Measurements from ENCODE around the gene PPP1R12A. TPM values are rescaled to one million over a fixed set of nuclear protein-coding genes. Genes with fewer than 3 reads are reported as not detected.
A peak's percentile ranks its signal among the peaks of the same experiment; 100 is the strongest.

PPP1R12A gene
- total RNA-seq, 4 donors from 2014 or later = 181 to 286 (median 243) TPM

GRCh38 chr12:79895804-79896203 is 39.1 kb downstream of the PPP1R12A start:
- H3K27ac ChIP-seq = peak overlapping the region in 1 of 2 donors; percentile 36
- H3K36me3 ChIP-seq = no peaks in the 10 kb centered on the region
- no peaks in the 10 kb centered on the region for H3K27me3 ChIP-seq
- intact Hi-C loops (cut with DNase I; ENCODE audit: low total_unique reads) = no loop called here
- no peak overlapping the region for H3K4me3 ChIP-seq
- TF ChIP-seq POLR2A (IDR thresholded peaks at IDR 0.05) = no peak
- TF ChIP-seq, protein P1, sequence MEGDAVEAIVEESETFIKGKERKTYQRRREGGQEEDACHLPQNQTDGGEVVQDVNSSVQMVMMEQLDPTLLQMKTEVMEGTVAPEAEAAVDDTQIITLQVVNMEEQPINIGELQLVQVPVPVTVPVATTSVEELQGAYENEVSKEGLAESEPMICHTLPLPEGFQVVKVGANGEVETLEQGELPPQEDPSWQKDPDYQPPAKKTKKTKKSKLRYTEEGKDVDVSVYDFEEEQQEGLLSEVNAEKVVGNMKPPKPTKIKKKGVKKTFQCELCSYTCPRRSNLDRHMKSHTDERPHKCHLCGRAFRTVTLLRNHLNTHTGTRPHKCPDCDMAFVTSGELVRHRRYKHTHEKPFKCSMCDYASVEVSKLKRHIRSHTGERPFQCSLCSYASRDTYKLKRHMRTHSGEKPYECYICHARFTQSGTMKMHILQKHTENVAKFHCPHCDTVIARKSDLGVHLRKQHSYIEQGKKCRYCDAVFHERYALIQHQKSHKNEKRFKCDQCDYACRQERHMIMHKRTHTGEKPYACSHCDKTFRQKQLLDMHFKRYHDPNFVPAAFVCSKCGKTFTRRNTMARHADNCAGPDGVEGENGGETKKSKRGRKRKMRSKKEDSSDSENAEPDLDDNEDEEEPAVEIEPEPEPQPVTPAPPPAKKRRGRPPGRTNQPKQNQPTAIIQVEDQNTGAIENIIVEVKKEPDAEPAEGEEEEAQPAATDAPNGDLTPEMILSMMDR (IDR thresholded peaks at IDR 0.05) = no peak
- DNase-seq = no peak
- H3K9me3 ChIP-seq = no peaks in the 10 kb centered on the region
- H3K4me1 ChIP-seq = no peaks in the 10 kb centered on the region

DNA sequence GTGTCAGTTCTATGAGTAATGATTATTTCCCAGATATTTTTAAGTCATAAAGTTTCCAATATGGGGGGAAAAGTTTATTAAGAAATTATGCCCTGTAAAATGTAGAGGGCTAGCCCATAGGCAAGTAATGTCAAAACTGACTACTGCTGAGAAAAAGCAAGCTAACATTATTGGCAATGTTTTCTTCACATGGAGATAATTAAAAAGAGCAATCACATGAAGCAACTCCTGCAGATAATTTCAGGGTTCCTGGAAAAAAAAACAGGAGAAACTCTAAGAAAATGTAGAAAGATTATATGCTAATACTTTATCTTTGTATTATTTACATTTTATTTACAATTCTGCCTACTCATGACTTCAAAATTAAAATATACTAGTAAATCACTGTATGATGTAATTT is 39.8 kb downstream of the PPP1R12A start:
- H3K9me3 ChIP-seq = no peaks in the 10 kb centered on the region
- H3K36me3 ChIP-seq = no peaks in the 10 kb centered on the region
- peak overlapping the region; percentile 26 to 36 for H3K27ac ChIP-seq
- H3K4me3 ChIP-seq = no peak overlapping the region
- H3K4me1 ChIP-seq = no peaks in the 10 kb centered on the region
- DNase-seq = no peak
- no peak for TF ChIP-seq POLR2A (IDR thresholded peaks at IDR 0.05)
- TF ChIP-seq, protein P1 (IDR thresholded peaks at IDR 0.05) = no peak
- no peaks in the 10 kb centered on the region for H3K27me3 ChIP-seq
- intact Hi-C loops (cut with DNase I; ENCODE audit: low total_unique reads) = no loop called here

DNA sequence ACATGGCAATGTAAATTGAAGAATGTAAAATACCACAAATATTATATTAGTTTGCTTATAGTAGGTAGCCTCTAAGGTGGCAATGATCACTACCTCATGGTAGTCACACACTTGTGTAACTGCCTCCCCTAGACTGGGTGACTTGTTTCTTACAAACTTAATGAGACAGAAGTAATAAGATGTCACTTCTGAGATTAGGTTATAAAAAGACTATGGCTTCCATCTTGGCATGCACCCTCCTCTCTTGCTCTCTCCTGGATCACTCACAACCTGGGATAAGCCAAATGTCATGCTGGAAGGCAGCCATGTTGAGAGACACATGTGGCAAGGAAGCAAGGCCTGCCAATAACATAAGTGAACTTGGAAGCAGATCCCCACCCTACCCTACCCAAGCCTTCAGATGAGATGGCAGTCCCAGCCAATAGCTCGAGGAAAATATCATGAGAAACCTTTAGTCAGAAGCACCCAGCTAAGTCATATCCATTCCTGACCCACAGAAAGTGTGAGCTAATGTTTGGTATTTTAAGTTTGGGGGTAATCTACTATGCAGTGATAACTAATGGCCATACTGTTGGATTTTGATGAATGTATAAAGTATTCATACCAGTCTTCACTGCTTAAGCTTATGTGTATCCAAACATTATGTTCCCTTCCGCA is 43.3 kb downstream of the PPP1R12A start:
- TF ChIP-seq, protein P1 (IDR thresholded peaks at IDR 0.05) = no peak
- no peak for TF ChIP-seq POLR2A (IDR thresholded peaks at IDR 0.05)
- Histone ChIP-seq H3K27me3 (no peaks in the 10 kb centered on the region), H3K36me3 (no peaks in the 10 kb centered on the region), H3K4me3 (no peak overlapping the region), H3K27ac (no peak overlapping the region), H3K9me3 (no peaks in the 10 kb centered on the region), H3K4me1 (no peaks in the 10 kb centered on the region)
- intact Hi-C loops (cut with DNase I; ENCODE audit: low total_unique reads) = no loop called here
- DNase-seq = no peak

GRCh38 chr12:79887890-79888289 is 47.0 kb downstream of the PPP1R12A start:
- H3K36me3 ChIP-seq = no peaks in the 10 kb centered on the region
- H3K27ac ChIP-seq = no peak overlapping the region
- TF ChIP-seq POLR2A (IDR thresholded peaks at IDR 0.05) = no peak
- TF ChIP-seq, protein P1 (IDR thresholded peaks at IDR 0.05) = no peak
- no peaks in the 10 kb centered on the region for H3K27me3 ChIP-seq
- intact Hi-C loops (cut with DNase I; ENCODE audit: low total_unique reads) = no loop called here
- H3K9me3 ChIP-seq = no peaks in the 10 kb centered on the region
- H3K4me1 ChIP-seq = no peaks in the 10 kb centered on the region
- no peak for DNase-seq
- H3K4me3 ChIP-seq = no peak overlapping the region

GRCh38 chr12:79886917-79887519 is 47.9 kb downstream of the PPP1R12A start:
- intact Hi-C loops (cut with DNase I; ENCODE audit: low total_unique reads) = no loop called here
- no peaks in the 10 kb centered on the region for H3K27me3 ChIP-seq
- no peaks in the 10 kb centered on the region for H3K36me3 ChIP-seq
- TF ChIP-seq POLR2A (IDR thresholded peaks at IDR 0.05) = no peak
- TF ChIP-seq, protein P1 (IDR thresholded peaks at IDR 0.05) = peak; percentile 34 to 55 (median 40)
- H3K4me3 ChIP-seq = no peak overlapping the region
- H3K9me3 ChIP-seq = no peaks in the 10 kb centered on the region
- DNase-seq = no peak
- H3K4me1 ChIP-seq = no peaks in the 10 kb centered on the region
- H3K27ac ChIP-seq = no peak overlapping the region
